Chondrocyte (in vitro differentiated cells): ENCODE results near the gene DUSP16. TPM values are rescaled to one million over a fixed set of nuclear protein-coding genes. Genes with fewer than 3 reads are reported as not detected.

ENCODE experiments used
- DNase-seq: peaks from one replicate; pipeline ENCODE4 v3.0.0; 2021; ENCODE audit warnings: mixed read lengths, low spot score
- H3K27ac Mint-ChIP-seq: one replicate; pipeline ENCODE4 v1.8.0; 2021; ENCODE audit warnings: mild to moderate bottlenecking, moderate library complexity, mixed read lengths; ENCODE audit not compliant: unreplicated experiment
- H3K27me3 Mint-ChIP-seq: 2 replicates; pipeline ENCODE4 v1.8.0; 2021; ENCODE audit warnings: low read depth, mixed read lengths
- H3K36me3 Mint-ChIP-seq: 2 replicates; pipeline ENCODE4 v1.8.0; 2021; ENCODE audit warnings: low read depth, mixed read lengths
- H3K4me1 Mint-ChIP-seq: 2 replicates; pipeline ENCODE4 v1.8.0; 2021; ENCODE audit warnings: low read depth, mild to moderate bottlenecking, mixed read lengths
- H3K4me3 Mint-ChIP-seq: one replicate; pipeline ENCODE4 v1.8.0; 2021; ENCODE audit warnings: mild to moderate bottlenecking, moderate library complexity, mixed read lengths; ENCODE audit not compliant: unreplicated experiment
- H3K9me3 Mint-ChIP-seq: 2 replicates; pipeline ENCODE4 v1.8.0; 2021; ENCODE audit warnings: low read depth, mixed read lengths
- CTCF ChIP-seq: fragments of 200-600 bp; sonication (generic); IDR thresholded peaks from 2 replicates; pipeline ENCODE4 v1.5.0; 2021; ENCODE audit warnings: antibody characterized with exemption, mild to moderate bottlenecking, moderate library complexity
- total RNA-seq: library from RNA; stranded (reverse); gene quantifications from 3 replicates; pipeline ENCODE4 v1.2.1, GENCODE V29; 2021

Gene DUSP16
- total RNA-seq, 1 donor from 2014 or later = 13.7 TPM

DNA sequence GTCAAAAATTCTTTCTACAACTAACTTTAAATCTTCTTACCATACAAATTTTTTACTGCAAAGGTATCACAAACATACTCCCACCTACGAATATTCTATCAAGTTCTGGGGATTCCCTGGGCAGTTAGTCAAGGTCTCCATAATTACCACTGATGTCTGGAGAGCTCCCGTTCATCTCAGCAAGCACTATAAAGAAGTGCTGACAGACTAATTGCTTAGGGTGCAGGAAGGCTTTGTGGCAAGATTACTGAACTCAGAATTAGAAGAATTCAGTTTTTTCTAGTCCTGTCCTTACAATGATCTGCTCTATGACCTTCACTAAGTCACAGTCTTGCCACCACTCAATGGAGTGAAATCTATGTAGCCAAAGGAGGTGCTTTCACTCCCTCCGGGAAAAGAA lies 61.5 kb downstream of the DUSP16 start:
- no peak for DNase-seq
- no peak for TF ChIP-seq CTCF
- H3K36me3 Mint-ChIP-seq = no peaks in the 10 kb centered on the region
- peaks cover 9% of the 10 kb centered on the region for H3K4me1 Mint-ChIP-seq
- no peak overlapping the region for H3K4me3 Mint-ChIP-seq
- no peaks in the 10 kb centered on the region for H3K9me3 Mint-ChIP-seq
- no peaks in the 10 kb centered on the region for H3K27me3 Mint-ChIP-seq
- no peak overlapping the region for H3K27ac Mint-ChIP-seq

DNA sequence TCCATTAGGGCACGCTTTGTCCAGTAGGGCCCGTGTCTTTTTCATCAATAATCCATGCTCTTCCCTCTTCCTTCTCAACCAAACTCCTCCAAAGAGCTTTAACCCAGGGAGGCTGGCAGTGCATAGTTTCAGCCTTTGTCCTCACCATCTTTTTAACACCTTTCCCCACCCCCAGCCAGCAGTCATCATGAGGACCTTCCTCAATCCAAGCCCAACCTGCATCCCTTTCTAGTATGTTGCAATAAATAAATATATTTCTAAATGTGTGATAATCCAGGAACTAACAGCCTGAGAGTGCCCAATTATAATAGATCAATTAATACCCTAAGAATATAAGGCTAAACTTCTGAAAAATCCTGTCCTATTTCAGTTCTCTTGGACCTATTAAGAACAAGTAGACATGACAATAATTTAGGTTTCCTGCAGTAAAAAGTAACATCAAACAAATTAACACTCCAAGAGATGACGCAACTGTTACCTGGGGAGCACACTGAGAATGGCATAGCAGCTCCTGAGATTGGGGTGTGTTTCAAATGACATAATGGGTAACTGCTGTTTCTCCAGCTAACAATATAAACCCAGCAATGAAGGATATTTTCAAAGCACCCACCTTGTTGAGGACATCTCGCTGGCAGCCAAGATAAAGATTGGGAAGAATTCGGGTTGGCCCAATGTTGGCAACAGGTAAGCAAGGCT lies 62.6 kb downstream of the DUSP16 start:
- no peak overlapping the region for H3K4me3 Mint-ChIP-seq

GRCh38 chr12:12498210-12498609 lies 64.5 kb downstream of the DUSP16 start:
- Mint-ChIP-seq H3K4me1 (no peaks in the 10 kb centered on the region), H3K27me3 (no peaks in the 10 kb centered on the region), H3K9me3 (no peaks in the 10 kb centered on the region), H3K36me3 (no peaks in the 10 kb centered on the region), H3K27ac (no peak overlapping the region), H3K4me3 (no peak overlapping the region)
- no peak for TF ChIP-seq CTCF
- DNase-seq = no peak

More for the DNA sequence above, 62.6 kb downstream of the DUSP16 start:
- H3K36me3 Mint-ChIP-seq = no peaks in the 10 kb centered on the region
- TF ChIP-seq CTCF = no peak
- no peak for DNase-seq
- no peaks in the 10 kb centered on the region for H3K4me1 Mint-ChIP-seq
- H3K9me3 Mint-ChIP-seq = no peaks in the 10 kb centered on the region
- H3K27me3 Mint-ChIP-seq = no peaks in the 10 kb centered on the region
- H3K27ac Mint-ChIP-seq = no peak overlapping the region

GRCh38 chr12:12495536-12495935 lies 67.1 kb downstream of the DUSP16 start:
- DNase-seq = no peak
- H3K27me3 Mint-ChIP-seq = no peaks in the 10 kb centered on the region

GRCh38 chr12:12492547-12492946 lies 70.1 kb downstream of the DUSP16 start:
- no peak overlapping the region for H3K27ac Mint-ChIP-seq
- no peaks in the 10 kb centered on the region for H3K27me3 Mint-ChIP-seq
- DNase-seq = no peak
- no peaks in the 10 kb centered on the region for H3K36me3 Mint-ChIP-seq
- TF ChIP-seq CTCF = no peak
- H3K4me1 Mint-ChIP-seq = peaks cover 11% of the 10 kb centered on the region
- H3K4me3 Mint-ChIP-seq = no peak overlapping the region
- H3K9me3 Mint-ChIP-seq = no peaks in the 10 kb centered on the region

More at GRCh38 chr12:12495536-12495935, 67.1 kb downstream of the DUSP16 start:
- no peak for TF ChIP-seq CTCF
- H3K4me1 Mint-ChIP-seq = no peaks in the 10 kb centered on the region
- H3K4me3 Mint-ChIP-seq = no peak overlapping the region
- no peak overlapping the region for H3K27ac Mint-ChIP-seq
- no peaks in the 10 kb centered on the region for H3K9me3 Mint-ChIP-seq
- no peaks in the 10 kb centered on the region for H3K36me3 Mint-ChIP-seq
